Aorta (tissue), 5 donors: ENCODE measurements around the gene JPH3. TPM values are rescaled to one million over a fixed set of nuclear protein-coding genes. Genes with fewer than 3 reads are reported as not detected.

Source experiments
- ATAC-seq: fragments of 200-7000 bp; cut with Tn5 transposase; one replicate; pipeline ENCODE4 v1.9.1; 2022; ENCODE audit warnings: moderate library complexity; ENCODE audit not compliant: low FRiP score
- DNase-seq, 2 donors: peaks; one replicate each; pipeline ENCODE4 v3.0.0-alpha.2; 2020
- H3K27ac ChIP-seq, 2 donors: one replicate each; pipeline ENCODE4 v1.5.1; 2013; ENCODE audit warnings: low read length in 2 of 2, mild to moderate bottlenecking in 2 of 2, moderate library complexity in 2 of 2, control low read depth in 1 of 2, inconsistent platforms in 1 of 2, low read depth in 1 of 2
- H3K27me3 ChIP-seq, 2 donors: one replicate each; pipeline ENCODE4 v1.6.1; 2013; ENCODE audit warnings: control low read depth in 1 of 2, low read length in 1 of 2, mild to moderate bottlenecking in 1 of 2, moderate library complexity in 1 of 2; ENCODE audit not compliant: insufficient read depth in 2 of 2, control insufficient read depth in 1 of 2
- H3K36me3 ChIP-seq, 2 donors: one replicate each; pipeline ENCODE4 v1.6.1; 2013; ENCODE audit warnings: control low read depth in 1 of 2, low read length in 1 of 2, mild to moderate bottlenecking in 1 of 2; ENCODE audit not compliant: insufficient read depth in 2 of 2, control insufficient read depth in 1 of 2
- H3K4me1 ChIP-seq, 2 donors: one replicate each; pipeline ENCODE4 v1.6.1; 2013; ENCODE audit warnings: low read length in 2 of 2, control low read depth in 1 of 2, mild to moderate bottlenecking in 1 of 2, moderate library complexity in 1 of 2; ENCODE audit not compliant: insufficient read depth in 2 of 2, control insufficient read depth in 1 of 2
- H3K4me3 ChIP-seq, 2 donors: one replicate each; pipeline ENCODE4 v1.5.1; 2013; ENCODE audit warnings: low read length in 2 of 2, control low read depth in 1 of 2, mild to moderate bottlenecking in 1 of 2
- H3K9me3 ChIP-seq: one replicate; pipeline ENCODE4 v1.6.1; 2013; ENCODE audit warnings: mild to moderate bottlenecking, low read length; ENCODE audit not compliant: control insufficient read depth
- whole genome bisulfite sequencing, 2 donors: extraction: QIAGEN DNeasy Blood & Tissue Kit; methylation state at CpG; one replicate each; pipeline ENCODE4 v1.1.7; 2013; 5-methylcytosine and 5-hydroxymethylcytosine counted together
- intact Hi-C, 2 donors: fragments of 100-400 bp; cut with DNase I; formaldehyde crosslinking; loops; one replicate each; pipeline versions ENCODE4 v1.14.2 to v1.15.0; 2022
- polyA plus RNA-seq, 2 donors: library from polyadenylated mRNA; stranded (reverse); fragments of 200-250 nt; gene quantifications; one replicate each; pipeline ENCODE4 v1.2.3, GENCODE V29; 2013
- total RNA-seq, 2 donors: library from RNA; stranded (reverse); fragmentation: NEBNext Ultra II Directional; extraction: Animal tissue kit (Norgen Biotek cat#: 25700); gene quantifications; one replicate each; pipeline ENCODE4 v1.2.1, GENCODE V29; 2021
- donor health status: healthy with polysubstance abuse.
- donor health status: Bipolar disorder and iron deficiency.
- donor health status: DM: no; HTN: no; CAD: no.
- donor health status: DM: no; HTN: no; CAD: no.
- donor health status: DM: yes; HTN: yes; CAD: no.

The JPH3 gene
- total and polyA plus RNA-seq, 4 donors: 0.21 to 0.26 TPM; not detected in 2

- Histone ChIP-seq H3K27ac (no peak overlapping the region), H3K4me1 (no peaks in the 10 kb centered on the region), H3K27me3 (no peaks in the 10 kb centered on the region), H3K4me3 (no peak overlapping the region), H3K9me3 (no peaks in the 10 kb centered on the region), H3K36me3 (no peaks in the 10 kb centered on the region)
- DNase-seq (peak in 1 of 2 donors; percentile 29), ATAC-seq (no peak)
- 81 to 83% methylated on average over 10 of the region's 10 CpGs for WGBS, 2 donors
- intact Hi-C loops: no loop called here
Observed at GRCh38 chr16:87613961-87614360, 11.7 kb downstream of the JPH3 start.

DNA sequence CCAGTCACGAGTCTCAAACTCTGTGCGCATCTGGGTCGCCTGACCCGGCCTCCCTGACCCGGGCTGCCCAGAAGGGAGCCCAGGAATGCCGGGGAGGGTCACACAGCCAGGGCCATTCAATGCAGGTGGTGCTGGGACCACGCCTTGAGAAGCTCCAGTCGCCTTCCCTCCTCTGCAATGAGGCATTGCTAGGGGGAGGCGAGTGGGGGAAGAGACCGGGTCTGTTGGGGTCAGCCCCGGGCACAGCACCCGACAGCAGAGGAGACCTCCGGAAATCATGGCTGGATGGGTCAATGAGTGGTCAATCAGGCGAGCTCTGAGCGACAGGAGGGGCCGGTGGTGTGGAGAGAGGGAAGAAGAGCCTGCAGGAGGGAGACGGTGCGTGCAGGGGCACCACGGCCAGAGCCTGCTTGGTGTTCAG, 13.3 kb downstream of the JPH3 start:
- intact Hi-C loops: no loop called here
- Histone ChIP-seq H3K27ac (no peak overlapping the region), H3K36me3 (no peaks in the 10 kb centered on the region), H3K4me3 (no peak overlapping the region), H3K27me3 (no peaks in the 10 kb centered on the region), H3K4me1 (no peaks in the 10 kb centered on the region), H3K9me3 (no peaks in the 10 kb centered on the region)
- no peak for ATAC-seq
- peak in 1 of 2 donors; percentile 38 for DNase-seq
- 69 to 73% methylated on average over 19 of the region's 19 CpGs for WGBS, 2 donors

- Histone ChIP-seq H3K9me3 (no peaks in the 10 kb centered on the region), H3K27ac (no peak overlapping the region), H3K27me3 (no peaks in the 10 kb centered on the region), H3K36me3 (no peaks in the 10 kb centered on the region), H3K4me1 (no peaks in the 10 kb centered on the region), H3K4me3 (no peak overlapping the region)
- DNase-seq (peak in 1 of 2 donors; percentile 12), ATAC-seq (no peak)
- intact Hi-C loops: no loop called here
- WGBS, 2 donors: 63 to 65% methylated on average over 17 of the region's 17 CpGs
Observed at GRCh38 chr16:87616556-87616955, 14.2 kb downstream of the JPH3 start.

DNA sequence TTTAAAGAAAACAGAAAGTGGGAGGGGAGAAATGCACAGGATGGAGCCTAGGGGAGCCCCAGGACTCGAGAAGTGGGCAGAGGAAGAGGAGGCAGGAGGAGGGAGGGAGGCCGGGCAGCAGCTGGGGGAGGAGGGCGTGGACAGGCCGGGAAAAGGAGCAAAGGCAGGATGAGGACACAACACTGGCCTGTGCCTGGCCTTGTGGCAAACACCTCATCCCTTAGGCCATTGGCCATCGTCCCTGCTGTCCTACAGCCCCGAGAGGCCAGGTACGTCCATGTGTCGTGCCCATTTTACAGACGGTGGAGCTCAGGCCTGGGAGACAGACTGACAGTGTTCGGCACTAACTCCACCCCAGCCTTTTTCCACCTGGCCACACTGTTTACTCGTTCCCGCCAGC, 15.9 kb downstream of the JPH3 start:
- Histone ChIP-seq H3K4me3 (no peak overlapping the region), H3K9me3 (no peaks in the 10 kb centered on the region), H3K27me3 (no peaks in the 10 kb centered on the region), H3K4me1 (no peaks in the 10 kb centered on the region), H3K27ac (no peak overlapping the region), H3K36me3 (no peaks in the 10 kb centered on the region)
- DNase-seq (peak in 1 of 2 donors; percentile 26), ATAC-seq (no peak)
- WGBS, 2 donors: 79% methylated on average over 12 of the region's 12 CpGs
- intact Hi-C loops: no loop called here

DNA sequence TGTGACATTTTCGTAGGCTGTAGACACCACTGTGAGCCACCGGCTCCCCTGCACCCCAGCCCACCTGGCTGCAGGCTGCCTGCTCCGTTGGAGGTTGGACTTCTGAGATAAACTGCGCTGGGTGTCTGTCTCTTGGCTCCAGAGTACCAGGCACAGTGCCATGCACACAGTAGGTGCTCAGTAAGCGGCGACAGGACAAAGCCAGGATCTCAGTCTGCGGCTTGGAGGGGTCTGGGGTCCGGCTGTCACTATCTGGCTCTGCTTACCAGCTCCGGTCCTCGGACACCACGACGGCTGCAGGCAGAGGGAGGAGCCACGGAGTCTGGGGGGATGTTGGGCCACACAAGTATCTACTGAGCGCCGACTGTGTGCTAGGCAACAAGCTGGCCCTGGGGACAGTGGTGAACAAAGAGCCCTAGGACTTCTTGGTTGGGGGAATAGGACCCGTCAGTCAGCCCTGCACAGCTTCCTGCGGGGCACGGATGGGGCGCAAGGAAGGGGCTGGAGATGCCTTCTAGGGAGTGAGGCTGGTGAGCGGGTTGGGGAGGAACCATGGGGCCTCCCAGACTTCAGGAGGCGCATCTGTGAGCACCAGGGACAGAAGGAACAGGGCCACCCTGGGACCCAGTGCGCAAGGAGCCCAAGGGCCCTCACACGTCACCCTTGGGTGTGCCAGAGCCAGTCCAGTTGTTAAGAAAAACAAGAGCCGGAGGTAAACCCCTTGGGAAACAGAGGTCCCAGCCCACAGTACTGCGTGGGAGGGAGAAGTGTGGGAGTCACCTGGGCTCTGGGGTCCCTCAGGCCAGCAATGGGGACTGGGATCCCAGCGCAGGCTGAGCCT, 17.3 kb downstream of the JPH3 start:
- WGBS, 2 donors: 51 to 60% methylated on average over 26 of the region's 26 CpGs
- no peaks in the 10 kb centered on the region for H3K9me3 ChIP-seq
- no peak overlapping the region for H3K27ac ChIP-seq
- ATAC-seq (no peak), DNase-seq (peak in 1 of 2 donors; percentile 34)
- no peaks in the 10 kb centered on the region for H3K27me3 ChIP-seq
- intact Hi-C loops: no loop called here
- no peaks in the 10 kb centered on the region for H3K36me3 ChIP-seq
- no peak overlapping the region for H3K4me3 ChIP-seq
- H3K4me1 ChIP-seq: no peaks in the 10 kb centered on the region

DNA sequence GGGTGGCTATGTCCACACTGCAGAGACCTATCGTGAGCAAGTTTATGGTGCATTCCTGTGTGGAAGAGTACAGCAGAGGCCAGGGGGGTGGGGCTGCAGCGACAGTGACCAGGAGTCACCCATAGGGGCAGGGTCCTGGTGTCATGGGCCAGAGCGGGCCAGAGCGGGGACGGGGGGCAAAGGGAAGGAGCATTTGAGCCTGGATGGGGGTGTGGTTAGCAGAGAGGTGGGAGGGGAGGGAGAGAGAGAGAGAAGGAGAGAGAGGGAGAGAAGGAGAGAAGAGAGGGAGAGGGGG, 17.8 kb downstream of the JPH3 start:
- H3K36me3 ChIP-seq: no peaks in the 10 kb centered on the region
- intact Hi-C loops: no loop called here
- H3K27ac ChIP-seq: no peak overlapping the region
- DNase-seq (no peak), ATAC-seq (no peak)
- H3K4me1 ChIP-seq: no peaks in the 10 kb centered on the region
- H3K9me3 ChIP-seq: no peaks in the 10 kb centered on the region
- no peak overlapping the region for H3K4me3 ChIP-seq
- H3K27me3 ChIP-seq: no peaks in the 10 kb centered on the region
- WGBS, 2 donors: 6 to 27% methylated on average over 5 of the region's 5 CpGs

DNA sequence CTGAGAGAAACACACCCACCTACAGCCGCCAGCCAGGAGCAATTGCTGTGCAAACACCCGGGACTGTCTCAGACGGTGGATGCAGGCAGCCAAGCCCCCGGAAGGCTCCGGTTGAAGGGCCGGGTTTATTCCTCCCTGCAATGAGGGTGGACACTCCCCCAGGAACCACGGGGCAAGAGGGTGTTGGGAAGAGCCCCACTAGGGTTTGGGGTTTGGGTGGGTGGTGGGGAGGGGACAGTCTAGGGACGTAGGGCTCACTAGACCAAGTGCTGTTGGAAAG, 19.2 kb downstream of the JPH3 start:
- 34 to 39% methylated on average over 8 of the region's 8 CpGs for WGBS, 2 donors
- no peak for ATAC-seq

GRCh38 chr16:87621976-87622713, 19.8 kb downstream of the JPH3 start:
- intact Hi-C loops: no loop called here
- ATAC-seq (no peak), DNase-seq (no peak)
- Histone ChIP-seq H3K27ac (no peak overlapping the region), H3K9me3 (no peaks in the 10 kb centered on the region), H3K36me3 (no peaks in the 10 kb centered on the region), H3K4me1 (no peaks in the 10 kb centered on the region), H3K4me3 (no peak overlapping the region), H3K27me3 (no peaks in the 10 kb centered on the region)
- 48 to 54% methylated on average over 14 to 15 of the region's 15 CpGs for WGBS, 2 donors

More for the DNA sequence above, 19.2 kb downstream of the JPH3 start:
- peak in 1 of 2 donors; percentile 38 for DNase-seq
- Histone ChIP-seq H3K4me1 (no peaks in the 10 kb centered on the region), H3K27me3 (no peaks in the 10 kb centered on the region), H3K4me3 (no peak overlapping the region), H3K36me3 (no peaks in the 10 kb centered on the region), H3K27ac (no peak overlapping the region), H3K9me3 (no peaks in the 10 kb centered on the region)
- intact Hi-C loops: no loop called here

GRCh38 chr16:87622756-87623319, 20.5 kb downstream of the JPH3 start:
- DNase-seq (no peak), ATAC-seq (no peak)
- H3K4me1 ChIP-seq: no peaks in the 10 kb centered on the region
- no peak overlapping the region for H3K27ac ChIP-seq
- no peaks in the 10 kb centered on the region for H3K9me3 ChIP-seq
- H3K4me3 ChIP-seq: no peak overlapping the region
- H3K36me3 ChIP-seq: no peaks in the 10 kb centered on the region
- intact Hi-C loops: no loop called here
- no peaks in the 10 kb centered on the region for H3K27me3 ChIP-seq
- 80 to 83% methylated on average over 10 of the region's 10 CpGs for WGBS, 2 donors
